ENCODE data around the gene PTPRT. TPM values are rescaled to one million over a fixed set of nuclear protein-coding genes. Genes with fewer than 3 reads are reported as not detected.

Gene PTPRT
- total RNA-seq, 2 experiments from 2014 or later, result not detected

DNA sequence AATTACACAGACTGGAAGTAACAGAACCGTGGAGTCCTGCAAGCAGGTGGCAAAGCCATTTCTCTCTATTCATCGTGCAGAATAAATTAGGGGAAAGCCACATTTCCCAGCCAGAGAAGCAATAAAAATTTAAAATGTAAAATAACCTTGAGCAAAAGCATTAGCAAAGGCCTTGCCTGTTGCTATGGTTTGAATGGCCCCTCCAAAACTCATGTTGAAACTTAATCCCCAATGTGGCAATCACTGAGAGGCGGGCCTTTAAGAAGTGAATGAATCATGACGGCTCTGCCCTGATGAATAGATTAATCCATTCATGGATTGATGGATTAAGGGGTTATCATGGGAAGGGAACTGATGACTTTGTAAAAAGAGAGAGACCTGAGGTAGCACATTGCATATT is 679.0 kb downstream of the PTPRT start:
- Mint-ChIP-seq H3K27me3 (no peaks in the 10 kb centered on the region), H3K9me3 (no peaks in the 10 kb centered on the region), H3K36me3 (ENCODE audit: low read depth) (no peaks in the 10 kb centered on the region), H3K27ac (no peak overlapping the region), H3K4me1 (ENCODE audit: low read depth) (no peaks in the 10 kb centered on the region), H3K4me3 (no peak overlapping the region)
- TF ChIP-seq, protein P1, sequence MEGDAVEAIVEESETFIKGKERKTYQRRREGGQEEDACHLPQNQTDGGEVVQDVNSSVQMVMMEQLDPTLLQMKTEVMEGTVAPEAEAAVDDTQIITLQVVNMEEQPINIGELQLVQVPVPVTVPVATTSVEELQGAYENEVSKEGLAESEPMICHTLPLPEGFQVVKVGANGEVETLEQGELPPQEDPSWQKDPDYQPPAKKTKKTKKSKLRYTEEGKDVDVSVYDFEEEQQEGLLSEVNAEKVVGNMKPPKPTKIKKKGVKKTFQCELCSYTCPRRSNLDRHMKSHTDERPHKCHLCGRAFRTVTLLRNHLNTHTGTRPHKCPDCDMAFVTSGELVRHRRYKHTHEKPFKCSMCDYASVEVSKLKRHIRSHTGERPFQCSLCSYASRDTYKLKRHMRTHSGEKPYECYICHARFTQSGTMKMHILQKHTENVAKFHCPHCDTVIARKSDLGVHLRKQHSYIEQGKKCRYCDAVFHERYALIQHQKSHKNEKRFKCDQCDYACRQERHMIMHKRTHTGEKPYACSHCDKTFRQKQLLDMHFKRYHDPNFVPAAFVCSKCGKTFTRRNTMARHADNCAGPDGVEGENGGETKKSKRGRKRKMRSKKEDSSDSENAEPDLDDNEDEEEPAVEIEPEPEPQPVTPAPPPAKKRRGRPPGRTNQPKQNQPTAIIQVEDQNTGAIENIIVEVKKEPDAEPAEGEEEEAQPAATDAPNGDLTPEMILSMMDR (IDR thresholded peaks at IDR 0.05), result no peak
- intact Hi-C loops (cut with micrococcal nuclease), result no loop called here
- ATAC-seq (no peak), DNase-seq (no peak)
- CTCF ChIA-PET, result no interaction called here
- POLR2A ChIA-PET, result no interaction called here

DNA sequence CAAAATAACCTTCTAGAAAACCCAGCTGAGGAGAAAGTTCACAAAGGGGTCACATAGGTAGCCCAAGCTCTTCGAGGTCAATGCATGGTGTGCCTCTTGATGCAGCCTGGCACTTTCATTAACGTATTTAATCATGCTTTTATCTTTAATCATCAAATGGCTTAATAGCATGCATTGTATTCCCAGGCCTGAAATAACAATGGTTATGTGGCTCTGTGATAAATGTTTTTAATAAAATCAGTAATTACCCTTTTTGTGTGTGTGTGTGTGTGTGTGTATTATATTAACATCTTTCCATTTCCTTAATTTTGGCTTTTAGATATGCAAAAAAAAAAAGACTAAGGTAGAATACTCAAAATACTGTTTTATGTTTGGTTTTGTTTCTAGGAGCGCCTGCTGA is 681.8 kb downstream of the PTPRT start:
- Mint-ChIP-seq H3K4me1 (ENCODE audit: low read depth) (no peaks in the 10 kb centered on the region), H3K9me3 (no peaks in the 10 kb centered on the region), H3K27ac (no peak overlapping the region), H3K4me3 (no peak overlapping the region), H3K27me3 (no peaks in the 10 kb centered on the region), H3K36me3 (ENCODE audit: low read depth) (no peaks in the 10 kb centered on the region)
- CTCF ChIA-PET, result no interaction called here
- POLR2A ChIA-PET, result no interaction called here
- TF ChIP-seq, protein P1 (IDR thresholded peaks at IDR 0.05), result no peak
- ATAC-seq, result no peak
- DNase-seq, result no peak
- intact Hi-C loops (cut with micrococcal nuclease), result no loop called here

DNA sequence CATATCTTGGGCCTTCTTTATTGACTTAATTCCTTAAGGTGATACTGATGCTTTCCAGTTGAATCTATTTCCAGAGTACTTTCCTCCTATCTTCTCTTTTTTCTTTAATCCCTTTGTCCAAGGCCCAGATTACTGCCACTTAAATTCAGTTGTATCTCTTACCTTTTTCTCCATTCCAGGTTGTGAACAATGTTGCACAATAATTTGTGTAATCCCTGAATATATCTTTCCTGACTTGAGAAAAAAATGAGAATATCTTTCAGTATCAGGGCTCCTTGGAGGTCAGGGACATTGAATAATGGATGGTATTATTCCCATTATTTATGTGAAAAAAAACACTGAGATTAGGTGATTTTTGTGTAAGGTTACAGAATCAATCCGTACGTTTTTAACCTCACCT is 683.3 kb downstream of the PTPRT start:
- Mint-ChIP-seq H3K27me3 (no peaks in the 10 kb centered on the region), H3K4me1 (ENCODE audit: low read depth) (no peaks in the 10 kb centered on the region), H3K9me3 (no peaks in the 10 kb centered on the region), H3K27ac (no peak overlapping the region), H3K36me3 (ENCODE audit: low read depth) (no peaks in the 10 kb centered on the region), H3K4me3 (no peak overlapping the region)
- POLR2A ChIA-PET, result no interaction called here
- DNase-seq (no peak), ATAC-seq (no peak)
- TF ChIP-seq, protein P1 (IDR thresholded peaks at IDR 0.05), result no peak
- CTCF ChIA-PET, result no interaction called here
- intact Hi-C loops (cut with micrococcal nuclease), result no loop called here

DNA sequence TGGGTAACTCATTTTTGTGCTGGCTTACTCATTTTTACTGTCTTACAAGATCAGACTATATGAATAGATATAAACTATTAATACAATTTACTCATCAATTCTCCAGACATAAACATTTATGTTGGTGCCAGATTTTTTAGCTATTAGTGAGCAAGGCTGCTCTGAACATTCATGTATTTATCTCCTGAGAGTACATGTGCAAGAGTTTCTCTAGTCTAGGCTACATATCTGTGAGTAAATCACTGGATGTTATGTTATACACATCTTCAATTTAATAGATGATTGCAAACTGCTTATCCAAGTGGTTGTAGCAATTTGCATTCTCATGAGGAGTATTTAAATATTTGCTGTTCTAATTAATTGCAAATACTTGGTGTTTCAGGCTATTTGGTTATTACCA is 687.1 kb downstream of the PTPRT start:
- H3K4me1 Mint-ChIP-seq (ENCODE audit: low read depth), result no peaks in the 10 kb centered on the region
- ChIA-PET POLR2A (no interaction called here), CTCF (no interaction called here)
- no peak overlapping the region for H3K4me3 Mint-ChIP-seq
- TF ChIP-seq, protein P1 (IDR thresholded peaks at IDR 0.05), result no peak
- no peaks in the 10 kb centered on the region for H3K36me3 Mint-ChIP-seq (ENCODE audit: low read depth)
- no peaks in the 10 kb centered on the region for H3K27me3 Mint-ChIP-seq
- DNase-seq (no peak), ATAC-seq (no peak)
- H3K27ac Mint-ChIP-seq, result no peak overlapping the region
- no peaks in the 10 kb centered on the region for H3K9me3 Mint-ChIP-seq
- intact Hi-C loops (cut with micrococcal nuclease), result no loop called here

DNA sequence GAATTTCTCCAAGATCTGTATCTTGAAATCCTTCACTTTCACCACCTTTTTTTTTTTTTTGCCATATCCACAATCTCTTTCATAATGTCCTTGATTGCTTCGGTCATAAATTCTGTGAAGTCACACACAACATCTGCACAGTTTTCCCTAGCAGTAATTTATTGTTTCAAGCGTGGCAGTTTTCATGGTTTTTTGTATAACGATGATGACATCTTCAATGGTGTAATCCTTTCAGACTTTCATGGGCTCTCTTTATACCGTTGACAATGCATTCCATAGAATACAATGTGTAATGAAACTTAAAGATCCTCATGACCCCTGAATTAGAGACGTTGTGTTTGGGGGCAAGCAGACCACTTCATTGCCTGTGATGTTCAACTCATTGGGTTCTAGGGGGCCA is 693.1 kb downstream of the PTPRT start:
- H3K9me3 Mint-ChIP-seq, result no peaks in the 10 kb centered on the region
- no peak for DNase-seq
- no peak overlapping the region for H3K27ac Mint-ChIP-seq
- H3K4me3 Mint-ChIP-seq, result no peak overlapping the region
- no peaks in the 10 kb centered on the region for H3K27me3 Mint-ChIP-seq
- ChIA-PET CTCF (no interaction called here), POLR2A (no interaction called here)
- no peaks in the 10 kb centered on the region for H3K36me3 Mint-ChIP-seq (ENCODE audit: low read depth)
- ATAC-seq, result no peak
- intact Hi-C loops (cut with micrococcal nuclease), result no loop called here
- TF ChIP-seq, protein P1 (IDR thresholded peaks at IDR 0.05), result no peak
- H3K4me1 Mint-ChIP-seq (ENCODE audit: low read depth), result no peaks in the 10 kb centered on the region

Data from activated CD8-positive, alpha-beta T cell treated with anti-CD3 and anti-CD28 coated beads for 36 hours (primary cell).